COLO668 (cell line): ENCODE results near the gene TSHZ2.
"Not testable (repeated sequence)": the region's sequence is repeated elsewhere in the genome, so short reads cannot be mapped to it uniquely, and the experiment has no call there.

Experiments
- DNase-seq: peaks from one replicate; lab custom pipeline; 2025; ENCODE audit not compliant: unreplicated experiment; lab: John Stamatoyannopoulos, UW

TSHZ2 gene

GRCh38 chr20:53080969-53081871 lies 109.1 kb downstream of the TSHZ2 start:
- DNase-seq, result peak; percentile 44

- no peak for DNase-seq
These were observed 110.0 kb downstream of the TSHZ2 start for GRCh38 chr20:53081916-53082863.

GRCh38 chr20:53083411-53083810 lies 111.3 kb downstream of the TSHZ2 start:
- DNase-seq, result no peak

DNA sequence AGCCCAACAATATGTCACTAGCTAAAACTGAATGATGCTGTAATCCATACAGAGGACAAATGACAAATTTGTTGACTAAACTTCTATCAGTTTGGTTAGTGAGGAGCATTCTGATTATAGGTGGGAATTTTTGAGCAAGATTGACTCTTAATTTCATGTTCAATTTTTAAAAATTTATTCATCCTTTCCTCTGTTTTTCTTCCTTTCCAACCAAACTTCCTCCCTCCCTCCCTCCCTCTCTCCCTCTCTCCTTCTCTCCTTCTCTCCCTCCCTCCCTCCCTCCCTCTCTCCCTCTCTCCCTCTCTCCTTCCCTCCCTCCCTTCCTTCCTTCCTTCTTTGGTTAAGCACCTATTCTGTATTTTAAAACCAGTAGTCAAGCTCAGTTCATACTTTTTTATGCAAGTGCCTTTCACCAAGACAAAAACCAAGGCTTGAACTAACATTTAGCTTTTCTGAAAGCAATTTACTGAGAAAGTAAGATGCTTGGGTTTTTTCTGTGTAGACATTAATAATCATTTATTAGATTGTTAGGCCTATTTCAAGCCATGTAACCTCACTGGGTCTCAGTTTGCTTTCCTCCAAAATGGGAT lies 112.3 kb downstream of the TSHZ2 start:
- no peak for DNase-seq

DNA sequence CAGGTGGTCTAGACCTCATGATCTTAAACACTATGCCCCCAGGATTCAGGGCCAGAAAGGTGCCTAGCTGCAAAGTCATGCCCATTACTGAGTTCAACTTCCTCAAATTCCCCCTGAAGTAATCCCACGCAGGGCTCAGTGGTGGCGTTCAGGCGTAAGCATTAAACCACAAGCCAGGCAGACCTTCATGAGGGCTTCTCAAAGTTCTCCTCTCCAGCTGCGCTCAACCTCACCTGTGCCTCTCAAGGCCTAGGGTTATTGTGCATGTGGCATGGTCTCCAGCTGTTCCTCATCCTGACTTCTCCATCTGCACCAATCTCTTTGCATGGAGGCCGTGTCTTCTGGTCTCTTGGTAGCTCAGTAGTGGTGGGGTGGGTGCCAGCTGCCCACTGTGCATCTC lies 113.6 kb downstream of the TSHZ2 start:
- no peak for DNase-seq

DNA sequence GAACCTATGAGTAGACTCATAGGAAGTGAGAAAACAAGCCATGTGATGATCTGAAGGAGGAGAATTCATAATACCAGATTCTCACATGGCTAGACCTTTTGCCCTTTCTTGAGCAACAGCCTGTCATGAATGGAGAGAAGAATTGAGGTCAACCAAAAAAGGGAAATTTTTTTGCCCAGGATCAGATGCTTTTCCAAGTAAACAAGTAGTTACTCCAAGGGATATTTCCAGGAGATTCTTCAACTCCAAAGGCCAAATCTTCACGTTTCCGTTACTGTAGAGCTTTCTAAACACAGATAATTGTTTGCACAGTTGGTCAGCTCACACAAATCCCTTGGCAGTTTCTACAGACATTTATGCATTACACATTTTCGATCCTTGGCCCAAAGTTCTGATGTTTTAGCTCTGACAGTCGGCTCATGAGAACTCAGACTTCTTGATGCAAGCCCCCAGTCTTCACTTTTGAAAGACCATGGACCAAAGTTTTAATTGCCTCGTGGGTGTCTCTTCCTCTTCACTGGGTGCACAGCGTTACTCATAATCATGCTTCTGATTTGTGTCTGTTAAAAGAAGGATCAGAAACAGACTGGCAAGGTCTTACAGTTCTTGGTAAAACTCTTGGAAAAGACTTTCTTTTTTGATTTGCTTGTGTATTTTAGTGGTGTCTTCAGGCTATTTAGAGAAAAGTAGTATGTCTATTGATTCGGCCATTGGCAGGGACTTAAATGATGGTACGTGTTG lies 115.0 kb downstream of the TSHZ2 start:
- no peak for DNase-seq

DNA sequence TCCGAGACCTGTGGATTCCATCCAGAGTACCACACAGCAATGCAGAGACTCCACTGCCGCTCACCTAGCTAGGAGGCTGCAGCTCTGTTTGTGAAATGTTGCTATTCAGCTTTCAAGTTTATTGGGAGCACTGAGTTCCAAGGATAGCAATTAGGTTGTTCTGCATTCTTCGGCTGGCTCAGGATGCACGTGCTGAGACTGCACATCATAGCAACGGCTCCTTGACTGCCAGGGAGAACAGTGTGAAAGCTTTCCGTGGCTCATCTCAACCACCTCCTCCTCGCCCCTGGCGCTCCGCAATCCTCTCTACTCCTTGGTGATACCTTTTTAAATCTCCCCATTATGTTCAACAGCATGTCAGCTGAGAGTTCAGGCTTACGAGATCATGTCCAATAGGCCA lies 116.6 kb downstream of the TSHZ2 start:
- no peak for DNase-seq

DNA sequence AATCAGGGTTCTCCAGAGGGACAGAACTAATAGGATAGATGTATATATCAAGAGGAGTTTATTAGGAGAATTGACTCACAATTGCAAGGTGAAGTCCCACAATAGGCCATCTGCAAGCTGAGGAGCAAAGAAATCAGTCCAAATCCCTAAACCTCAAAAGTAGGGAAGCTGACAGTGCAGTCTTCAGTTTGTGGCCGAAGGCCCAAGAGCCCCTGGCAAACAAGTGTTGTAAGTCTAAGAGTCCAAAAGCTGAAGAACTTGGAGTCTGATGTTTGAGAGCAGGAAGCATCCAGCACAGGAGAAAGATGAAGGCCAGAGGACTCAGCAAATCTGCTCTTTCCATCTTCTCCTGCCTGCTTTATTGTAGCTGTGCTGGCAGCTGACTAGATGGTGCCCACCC lies 117.7 kb downstream of the TSHZ2 start:
- DNase-seq, result not testable (repeated sequence)

DNA sequence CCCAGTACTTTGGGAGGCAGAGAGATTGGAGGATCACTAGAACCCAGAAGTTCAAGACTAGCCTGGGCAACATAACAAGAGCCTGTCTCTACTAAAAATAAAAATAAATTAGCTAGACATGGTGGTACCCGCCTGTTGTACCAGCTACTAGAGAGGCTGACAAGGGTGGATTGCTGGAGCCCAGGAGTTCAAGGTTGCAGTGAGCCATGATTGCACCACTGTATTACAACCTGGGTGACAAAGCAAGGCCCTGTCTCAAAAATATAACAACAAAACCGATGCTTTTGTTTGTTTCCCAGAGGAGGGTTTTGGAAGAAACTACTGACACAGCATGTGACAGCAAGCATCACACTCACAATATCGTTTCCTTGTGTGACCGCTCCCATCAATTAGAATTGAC lies 119.6 kb downstream of the TSHZ2 start:
- no peak for DNase-seq

DNA sequence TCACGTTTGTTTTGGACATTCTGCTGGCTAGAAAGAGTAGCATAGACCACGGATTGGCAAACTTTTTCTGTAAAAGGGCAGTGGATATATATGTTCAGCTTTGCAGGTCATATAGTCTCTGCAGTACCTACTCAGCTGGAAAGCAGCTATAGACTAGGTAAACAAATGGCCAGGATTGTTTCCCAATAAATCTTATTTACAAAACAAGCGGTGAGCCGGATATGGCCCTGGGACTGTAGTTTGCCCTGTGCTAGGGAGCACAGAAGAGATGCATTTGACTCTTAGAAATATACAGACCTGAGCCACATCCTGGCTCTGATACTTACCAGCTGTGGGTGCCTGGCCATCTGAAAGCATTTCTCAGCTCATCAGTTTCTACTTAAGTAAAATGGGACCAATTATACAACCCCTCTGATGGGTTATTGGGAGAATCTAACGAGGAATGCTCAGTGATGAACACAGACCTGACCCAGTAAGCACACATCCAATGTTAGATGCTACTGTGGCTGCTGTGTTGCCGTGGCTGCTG lies 120.7 kb downstream of the TSHZ2 start:
- DNase-seq, result no peak

- DNase-seq, result no peak
These were observed 125.2 kb downstream of the TSHZ2 start for GRCh38 chr20:53097371-53097770.

DNA sequence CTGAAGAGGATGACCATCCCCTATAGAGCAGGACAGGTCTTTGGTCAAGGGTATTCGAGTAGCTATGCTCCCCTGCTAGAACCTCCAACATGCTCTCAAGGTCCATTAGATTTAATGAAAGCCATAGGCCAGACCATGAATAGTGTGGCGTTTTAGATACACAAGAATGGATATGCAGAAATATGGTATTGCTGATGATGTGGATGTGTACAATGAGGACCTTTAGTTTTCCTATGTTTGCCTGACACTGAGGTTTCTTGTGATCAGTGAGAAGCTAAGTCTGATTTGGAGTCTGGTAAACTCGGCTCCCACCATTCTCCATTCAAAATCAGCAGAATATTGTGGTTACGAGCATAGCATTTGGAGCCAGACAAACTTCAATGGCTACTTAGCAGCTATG lies 125.6 kb downstream of the TSHZ2 start:
- DNase-seq, result no peak

DNA sequence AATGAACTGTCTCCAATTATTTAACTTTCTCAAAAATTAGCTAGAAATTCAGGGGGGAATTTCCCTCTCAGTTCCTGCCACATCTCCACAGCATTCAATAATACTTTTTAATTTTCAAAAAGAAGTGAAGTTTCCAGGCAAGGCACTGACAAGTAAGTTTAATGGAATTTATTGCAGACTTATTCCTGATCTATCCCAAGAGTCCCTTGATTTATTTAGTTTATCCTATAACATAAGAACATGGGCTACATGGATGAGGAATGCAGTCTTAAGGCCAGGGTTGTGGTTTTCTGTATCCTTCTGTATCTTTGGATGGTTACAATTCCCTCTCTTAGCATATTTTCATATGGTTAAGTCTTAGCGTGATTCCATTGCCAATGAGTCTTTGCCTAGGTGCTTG lies 126.5 kb downstream of the TSHZ2 start:
- DNase-seq, result no peak

- DNase-seq, result no peak
These were observed 127.7 kb downstream of the TSHZ2 start for GRCh38 chr20:53099856-53100255.

DNA sequence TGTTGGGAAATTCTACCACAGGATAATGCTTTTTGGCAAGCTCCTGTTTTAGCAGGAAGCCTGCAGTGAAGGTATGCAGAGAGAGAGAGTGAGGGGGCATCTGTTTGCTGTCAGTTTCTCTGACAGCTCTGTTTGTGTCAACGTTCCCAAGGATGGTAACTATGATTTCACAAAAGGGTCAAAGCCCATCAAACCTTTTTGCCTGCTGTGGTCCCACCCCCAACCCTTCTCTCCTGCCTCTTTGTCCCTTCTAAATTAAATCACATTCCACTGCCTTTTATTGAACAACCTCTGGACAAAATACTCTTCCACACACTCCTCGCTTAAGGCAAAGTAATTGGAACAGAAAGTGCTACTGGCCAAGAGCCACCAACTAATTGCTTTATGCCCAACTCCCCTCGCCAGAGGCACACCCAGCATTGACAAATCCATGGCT lies 128.3 kb downstream of the TSHZ2 start:
- no peak for DNase-seq

DNA sequence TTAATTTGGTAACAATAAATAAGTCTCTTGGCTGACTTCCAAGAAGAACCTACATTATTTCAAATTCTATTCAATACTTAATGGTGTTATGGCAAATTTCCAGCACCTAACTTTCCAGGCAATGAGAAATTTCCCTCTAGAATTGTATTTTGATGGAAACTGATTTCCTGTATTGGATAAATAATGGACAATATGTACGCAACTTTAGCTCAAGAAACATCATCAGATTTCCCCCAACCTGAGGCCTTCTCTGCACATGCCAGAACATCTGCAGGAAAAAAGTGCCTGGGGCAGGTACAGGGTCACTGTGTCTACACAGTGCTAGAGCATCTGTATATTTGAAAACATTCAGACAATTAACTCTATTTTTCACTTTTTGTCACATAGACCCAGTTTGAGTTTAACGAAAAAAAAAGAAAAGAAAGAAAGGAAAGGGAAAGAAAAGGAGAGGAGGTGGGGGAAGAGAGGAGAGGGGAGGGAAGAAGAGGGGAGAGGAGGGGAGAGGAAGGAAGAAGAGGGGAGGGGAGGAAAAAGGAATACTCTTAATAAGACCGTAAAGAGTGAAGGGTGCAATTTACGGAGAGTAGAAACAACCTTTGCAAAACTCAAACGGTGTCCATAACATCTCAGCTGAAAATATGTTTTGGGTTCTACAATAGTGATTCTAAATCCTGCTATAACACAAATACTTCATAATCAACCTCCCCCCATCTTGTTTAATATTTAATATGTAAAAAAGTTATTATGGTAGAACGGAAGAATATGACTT lies 130.0 kb downstream of the TSHZ2 start:
- DNase-seq, result no peak

GRCh38 chr20:53103124-53103523 lies 131.0 kb downstream of the TSHZ2 start:
- no peak for DNase-seq

DNA sequence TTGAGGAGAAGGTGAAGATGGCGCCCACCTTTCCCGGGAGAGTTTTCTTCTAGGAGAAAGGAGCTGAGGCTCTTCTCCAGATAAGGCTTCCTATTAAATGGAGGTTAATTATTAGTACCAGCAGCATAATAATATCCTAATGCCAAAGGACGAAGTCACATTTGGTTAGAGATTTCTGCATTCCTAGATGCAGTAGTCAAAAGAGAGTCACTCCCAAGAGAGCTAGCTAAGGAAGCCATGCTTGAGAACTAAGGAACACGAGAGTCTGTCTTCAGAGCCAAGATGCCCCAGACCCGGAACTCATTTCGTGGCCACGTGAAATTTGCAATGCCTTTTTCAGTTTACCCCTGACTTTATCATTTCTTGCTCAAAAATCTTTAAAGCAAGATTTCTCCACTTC lies 132.7 kb downstream of the TSHZ2 start:
- no peak for DNase-seq

DNA sequence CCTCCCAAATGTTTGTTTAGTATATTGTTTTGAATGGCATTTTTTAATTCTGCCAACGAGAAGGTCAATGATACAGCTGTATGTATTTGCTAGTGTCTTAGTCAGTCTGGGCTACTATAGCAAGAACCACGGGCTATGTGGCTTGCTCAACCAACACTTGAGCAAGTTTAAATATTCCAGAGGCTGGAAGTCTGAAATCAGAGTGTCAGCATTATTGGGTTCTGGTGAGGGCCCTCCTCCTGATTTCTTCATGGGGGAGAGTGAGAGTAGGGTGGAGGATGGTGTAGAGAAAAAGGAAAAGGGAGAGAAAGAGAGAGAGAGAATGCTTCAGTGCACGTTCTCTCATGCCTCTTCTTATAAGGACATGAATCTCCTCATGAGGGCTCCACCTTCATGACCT lies 144.6 kb downstream of the TSHZ2 start:
- DNase-seq, result no peak

DNA sequence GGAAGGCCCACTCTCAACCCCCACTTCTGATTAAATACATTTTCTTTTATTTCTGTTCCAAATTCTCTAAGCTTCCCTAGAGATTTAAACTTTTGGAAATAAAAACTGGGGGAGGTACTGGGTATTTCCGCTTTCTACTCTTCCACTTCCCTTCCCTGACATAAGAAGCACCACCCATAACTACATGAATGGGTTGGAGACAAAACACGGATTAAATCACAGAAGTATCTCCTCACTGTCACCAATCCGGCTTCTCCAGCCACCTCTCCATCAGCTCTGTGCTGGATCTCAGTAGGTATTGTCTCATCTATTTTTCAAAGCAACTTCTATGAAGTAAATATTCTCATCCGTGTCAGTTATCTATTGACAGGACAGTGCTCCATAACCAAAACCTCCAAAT lies 150.7 kb downstream of the TSHZ2 start:
- DNase-seq, result no peak
